GM08714 (cell line): Measurements from ENCODE around the gene NEK2.

Source experiments
- H3K4me3 ChIP-seq: fragments of 200-500 bp; sonication (Bioruptor generic); 2 replicates; pipeline ENCODE4 v1.5.1; 2014; ENCODE audit warnings: mild to moderate bottlenecking, low read length, inconsistent platforms
- ZNF274 ChIP-seq: IDR thresholded peaks from 2 replicates; pipeline ENCODE4 v1.6.1; 2012; ENCODE audit warnings: mild to moderate bottlenecking, low read depth, low read length

The NEK2 gene

DNA sequence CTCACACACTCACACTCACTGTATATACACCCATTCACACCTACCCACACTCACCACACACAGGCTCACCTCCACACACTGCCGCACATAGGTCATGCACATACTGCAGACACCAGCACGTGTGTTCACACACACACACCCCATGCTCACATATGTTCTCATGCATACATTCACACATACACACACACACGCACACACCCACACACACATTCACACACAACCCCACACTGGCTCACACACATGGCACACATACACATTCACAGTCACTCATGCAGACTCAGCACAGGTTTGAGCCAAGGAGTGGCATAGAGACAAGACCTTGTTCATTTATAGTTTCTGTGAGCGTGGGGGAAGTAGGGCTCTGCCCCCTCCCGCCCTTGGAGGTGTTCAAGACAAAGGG is 55.3 kb downstream of the NEK2 start:
- H3K4me3 ChIP-seq, result no peak overlapping the region
- TF ChIP-seq ZNF274, result no peak

DNA sequence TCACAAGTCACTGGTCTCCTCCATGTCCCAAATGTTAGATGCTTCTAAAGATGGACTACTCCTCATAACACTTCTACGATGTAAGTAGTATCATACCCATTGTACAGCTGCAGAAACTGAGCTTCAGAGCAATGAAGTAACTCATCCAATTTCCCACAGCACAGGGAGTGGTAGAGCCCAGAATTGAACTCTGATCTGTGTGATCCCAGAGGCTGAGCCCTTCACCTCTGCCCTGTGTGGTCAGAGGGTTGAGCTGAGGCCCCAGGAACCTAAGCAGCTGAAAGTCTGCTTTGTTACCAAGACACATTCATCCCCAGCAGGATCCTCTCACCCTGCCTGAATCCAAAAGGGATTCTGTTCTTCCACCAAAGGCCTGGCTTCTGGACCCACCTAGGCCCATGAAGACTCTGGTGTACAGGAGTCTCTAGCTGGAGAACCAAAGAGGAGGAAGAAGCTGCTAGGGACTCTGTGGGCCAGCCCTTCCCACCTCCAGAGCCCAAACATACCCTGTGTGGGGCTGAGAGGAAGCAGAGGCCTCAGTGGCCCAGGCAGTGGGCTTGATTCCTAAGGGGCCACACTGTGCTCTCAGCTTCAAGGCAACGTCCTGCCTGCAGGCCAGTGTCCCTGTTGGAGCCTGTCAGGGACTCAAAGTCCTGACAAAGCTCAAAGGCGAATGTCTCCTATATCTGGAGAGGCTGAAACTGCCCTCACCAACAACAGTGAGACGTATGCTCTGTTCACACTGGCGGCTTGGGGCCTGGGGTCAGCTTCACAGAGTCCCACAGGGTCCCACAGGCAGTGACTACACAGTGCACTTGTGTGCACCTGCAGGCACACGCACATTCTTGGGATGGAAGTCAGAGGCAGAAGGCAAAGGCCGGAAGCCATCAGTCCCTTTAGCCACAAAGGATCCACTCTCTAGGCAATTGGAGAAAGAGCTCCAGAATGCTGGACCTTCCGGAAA is 56.1 kb downstream of the NEK2 start:
- H3K4me3 ChIP-seq, result no peak overlapping the region
- no peak for TF ChIP-seq ZNF274

DNA sequence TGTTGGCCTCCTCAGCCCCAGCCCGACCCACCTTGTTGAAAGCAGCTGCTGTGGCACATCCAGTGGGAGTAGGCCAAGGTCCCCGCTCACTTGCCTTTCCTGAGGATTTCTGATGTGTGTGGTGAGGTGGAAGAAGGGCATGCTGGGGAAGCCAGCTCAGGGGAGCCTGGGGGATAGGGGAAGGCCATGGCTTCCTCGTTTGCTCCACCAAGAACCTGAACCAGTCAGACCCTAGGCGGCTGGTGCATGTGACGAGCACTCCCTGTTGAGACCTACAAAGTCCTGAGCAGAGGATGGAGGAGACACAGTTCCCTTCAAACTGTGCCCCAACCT is 58.5 kb downstream of the NEK2 start:
- no peak overlapping the region for H3K4me3 ChIP-seq
- no peak for TF ChIP-seq ZNF274

DNA sequence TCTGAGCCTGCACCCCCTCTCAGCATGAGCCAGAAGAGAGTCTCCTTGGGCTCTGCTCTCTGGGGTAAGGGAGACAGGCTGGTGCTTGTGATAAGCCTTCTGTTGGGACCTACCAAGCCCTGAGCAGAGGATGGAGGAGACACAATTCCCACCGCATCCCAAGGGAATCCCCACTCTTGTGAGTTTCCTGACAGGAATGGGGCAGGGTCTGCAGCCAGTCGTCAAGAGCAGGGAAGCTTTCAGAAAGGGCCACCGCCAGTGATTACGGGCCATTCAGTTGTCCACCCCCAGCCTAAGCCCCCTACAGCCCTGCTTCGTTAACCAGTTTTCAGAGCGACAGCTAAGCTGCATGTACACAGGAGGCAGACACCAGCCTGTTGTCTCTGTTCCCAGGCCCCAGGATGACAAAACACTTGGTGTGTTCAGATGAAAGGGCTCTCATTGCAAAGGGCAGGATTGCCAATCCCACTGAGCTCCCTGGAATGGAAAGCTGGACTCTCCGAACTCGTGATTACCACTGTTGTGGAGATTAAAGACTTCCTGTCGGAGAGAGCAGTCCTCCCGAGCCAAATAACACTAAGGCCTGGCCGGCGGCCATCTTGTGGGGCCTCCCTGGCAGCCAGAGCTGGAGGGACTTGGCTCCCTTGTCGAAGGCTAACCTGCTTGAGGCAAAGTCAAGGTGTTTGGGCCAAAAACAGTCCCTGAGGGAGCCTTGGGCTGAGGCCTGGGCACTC is 59.0 kb downstream of the NEK2 start:
- TF ChIP-seq ZNF274, result no peak
- no peak overlapping the region for H3K4me3 ChIP-seq

DNA sequence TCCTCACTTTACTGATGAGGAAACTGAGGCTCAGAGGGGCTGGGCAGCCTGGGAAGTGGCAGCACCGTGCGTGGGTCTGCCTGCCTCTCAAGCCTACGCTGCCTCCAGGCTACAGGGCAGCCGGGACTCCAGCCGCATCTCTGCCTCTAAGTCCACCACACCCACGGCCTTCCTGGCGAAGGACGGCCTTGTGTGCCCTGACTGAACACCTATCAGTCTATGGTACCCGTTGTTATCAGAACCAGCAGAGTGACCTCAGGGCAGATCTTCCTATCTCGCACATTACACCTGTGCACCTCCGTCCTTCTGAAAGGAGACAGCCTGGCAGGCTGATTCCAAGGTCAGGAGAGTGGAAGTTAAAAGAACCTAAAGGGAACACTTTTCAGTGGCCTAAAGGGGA is 60.8 kb downstream of the NEK2 start:
- no peak overlapping the region for H3K4me3 ChIP-seq
- no peak for TF ChIP-seq ZNF274

DNA sequence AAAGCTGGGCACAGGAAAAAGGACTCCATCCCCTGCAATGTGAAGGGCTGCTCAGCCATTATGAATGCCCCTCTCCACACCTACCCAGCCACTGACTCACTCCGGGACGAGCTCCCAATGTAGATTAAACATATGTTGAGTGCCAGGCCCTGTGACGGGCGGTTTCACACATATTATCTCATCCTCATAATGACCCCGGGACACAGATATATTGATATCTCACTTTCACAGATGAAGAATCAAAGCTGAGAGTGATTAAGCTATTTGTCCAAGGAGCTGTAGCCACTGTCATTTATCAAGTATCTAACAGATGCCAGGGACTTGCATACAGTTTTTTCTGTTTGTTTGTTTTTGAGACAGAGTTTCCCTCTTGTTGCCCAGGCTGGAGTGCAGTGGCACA is 61.5 kb downstream of the NEK2 start:
- no peak for TF ChIP-seq ZNF274
- no peak overlapping the region for H3K4me3 ChIP-seq

DNA sequence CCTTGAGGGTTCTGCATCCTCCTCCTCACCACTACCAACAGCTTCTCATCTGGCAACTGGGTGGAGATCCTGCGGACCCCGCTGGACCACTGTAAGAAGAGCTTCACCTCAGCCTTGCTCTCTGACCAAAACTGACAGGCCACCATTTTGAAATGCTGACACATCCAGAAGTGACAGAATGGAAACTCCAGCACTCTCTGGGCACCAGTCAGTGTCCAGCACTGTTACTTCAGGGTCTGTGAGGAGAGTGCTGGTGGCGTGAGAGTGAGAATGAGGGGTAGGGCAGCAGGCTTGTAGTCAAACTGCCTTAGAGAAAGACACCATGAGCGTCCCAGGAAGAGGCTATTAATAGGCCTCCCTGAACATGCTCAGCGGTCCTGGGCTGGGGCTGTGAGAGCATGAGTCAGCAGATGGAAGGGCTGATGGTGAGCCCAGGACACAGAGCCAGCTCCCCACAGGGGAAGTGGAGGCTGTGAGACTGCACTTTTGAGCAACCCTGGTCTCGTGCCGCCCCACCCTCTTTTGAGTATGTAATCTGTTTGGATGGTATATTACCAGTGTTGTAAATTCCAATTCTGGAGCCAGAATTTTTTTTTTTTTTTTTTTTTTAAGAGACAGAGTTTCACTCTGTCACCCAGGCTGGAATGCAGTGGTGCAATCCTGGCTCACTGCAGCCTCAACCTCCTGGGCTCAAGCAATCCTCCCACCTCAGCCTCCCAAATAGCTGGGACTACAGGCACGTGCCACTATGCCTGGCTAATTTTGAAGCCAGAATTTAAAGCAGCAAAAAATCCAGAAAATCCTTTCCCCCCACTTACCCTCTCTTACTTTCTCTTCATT is 62.1 kb downstream of the NEK2 start:
- TF ChIP-seq ZNF274, result no peak

DNA sequence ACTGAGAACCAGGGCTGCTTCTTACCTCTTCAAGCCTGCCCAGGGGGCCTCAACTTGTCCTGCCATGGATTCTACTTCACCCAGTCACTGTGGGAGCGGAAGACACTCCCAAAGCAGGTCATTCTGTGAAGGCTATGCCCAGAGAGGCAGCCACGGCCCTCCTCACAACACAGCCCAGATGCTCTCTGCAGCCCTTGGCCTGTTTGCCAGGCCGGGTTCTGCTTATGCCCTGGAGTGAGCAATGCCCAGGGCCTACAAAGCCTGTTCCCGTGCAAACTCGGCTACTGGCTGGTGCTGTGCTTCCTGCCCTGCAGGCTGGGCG is 62.7 kb downstream of the NEK2 start:
- H3K4me3 ChIP-seq, result no peak overlapping the region

More for the DNA sequence above, 62.1 kb downstream of the NEK2 start:
- no peak overlapping the region for H3K4me3 ChIP-seq

More for the DNA sequence above, 62.7 kb downstream of the NEK2 start:
- no peak for TF ChIP-seq ZNF274
